MM.1S (cell line): ENCODE results near the gene ACSS3.

Source experiments
- EZH2 ChIP-seq: fragments of 300-600 bp; sonication (generic); optimal IDR thresholded peaks from 2 replicates; pipeline ENCODE3; 2017; ENCODE audit warnings: low read depth, mild to moderate bottlenecking, antibody characterized with exemption, low read length, mixed read lengths
- EZH2phosphoT487 ChIP-seq: fragments of 300-600 bp; sonication (generic); IDR thresholded peaks from 2 replicates; pipeline ENCODE4 v1.6.1; 2018; ENCODE audit warnings: antibody characterized with exemption, low read length
- TF ChIP-seq, protein P1 (sequence below): fragments of 300-600 bp; sonication (generic); IDR thresholded peaks from 2 replicates; pipeline ENCODE4 v1.5.1; 2016; ENCODE audit warnings: antibody characterized with exemption, low read length, mixed read lengths

- TF ChIP-seq, protein P1, sequence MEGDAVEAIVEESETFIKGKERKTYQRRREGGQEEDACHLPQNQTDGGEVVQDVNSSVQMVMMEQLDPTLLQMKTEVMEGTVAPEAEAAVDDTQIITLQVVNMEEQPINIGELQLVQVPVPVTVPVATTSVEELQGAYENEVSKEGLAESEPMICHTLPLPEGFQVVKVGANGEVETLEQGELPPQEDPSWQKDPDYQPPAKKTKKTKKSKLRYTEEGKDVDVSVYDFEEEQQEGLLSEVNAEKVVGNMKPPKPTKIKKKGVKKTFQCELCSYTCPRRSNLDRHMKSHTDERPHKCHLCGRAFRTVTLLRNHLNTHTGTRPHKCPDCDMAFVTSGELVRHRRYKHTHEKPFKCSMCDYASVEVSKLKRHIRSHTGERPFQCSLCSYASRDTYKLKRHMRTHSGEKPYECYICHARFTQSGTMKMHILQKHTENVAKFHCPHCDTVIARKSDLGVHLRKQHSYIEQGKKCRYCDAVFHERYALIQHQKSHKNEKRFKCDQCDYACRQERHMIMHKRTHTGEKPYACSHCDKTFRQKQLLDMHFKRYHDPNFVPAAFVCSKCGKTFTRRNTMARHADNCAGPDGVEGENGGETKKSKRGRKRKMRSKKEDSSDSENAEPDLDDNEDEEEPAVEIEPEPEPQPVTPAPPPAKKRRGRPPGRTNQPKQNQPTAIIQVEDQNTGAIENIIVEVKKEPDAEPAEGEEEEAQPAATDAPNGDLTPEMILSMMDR: no peak
- TF ChIP-seq EZH2 (no peak), EZH2phosphoT487 (no peak)
Measured at GRCh38 chr12:81203671-81204204, 125.9 kb downstream of the ACSS3 start.
